Osteocyte (in vitro differentiated cells): ENCODE data around the gene FGF12. TPM values are rescaled to one million over a fixed set of nuclear protein-coding genes. Genes with fewer than 3 reads are reported as not detected.

Source experiments
- DNase-seq: peaks from one replicate; pipeline ENCODE4 v3.0.0; 2021; ENCODE audit warnings: mixed read lengths; ENCODE audit not compliant: unreplicated experiment; ENCODE audit errors: extremely low spot score
- H3K27ac Mint-ChIP-seq: one replicate; pipeline ENCODE4 v1.8.0; 2021; ENCODE audit warnings: mild to moderate bottlenecking, mixed read lengths; ENCODE audit not compliant: unreplicated experiment
- H3K27me3 Mint-ChIP-seq: one replicate; pipeline ENCODE4 v1.8.0; 2021; ENCODE audit warnings: mixed read lengths; ENCODE audit not compliant: unreplicated experiment
- H3K36me3 Mint-ChIP-seq: one replicate; pipeline ENCODE4 v1.8.0; 2021; ENCODE audit warnings: mixed read lengths; ENCODE audit not compliant: unreplicated experiment
- H3K4me1 Mint-ChIP-seq: one replicate; pipeline ENCODE4 v1.8.0; 2021; ENCODE audit warnings: mixed read lengths; ENCODE audit not compliant: unreplicated experiment
- H3K4me3 Mint-ChIP-seq: one replicate; pipeline ENCODE4 v1.8.0; 2021; ENCODE audit warnings: mild to moderate bottlenecking, moderate library complexity, mixed read lengths; ENCODE audit not compliant: unreplicated experiment
- H3K9me3 Mint-ChIP-seq: one replicate; pipeline ENCODE4 v1.8.0; 2021; ENCODE audit warnings: mixed read lengths; ENCODE audit not compliant: unreplicated experiment
- total RNA-seq: library from RNA; stranded (reverse); gene quantifications from 2 replicates; pipeline ENCODE4 v1.2.1, GENCODE V29; 2021
- TF ChIP-seq, protein P1 (sequence below): fragments of 200-600 bp; sonication (generic); IDR thresholded peaks from 2 replicates; pipeline ENCODE4 v1.5.0; 2021; ENCODE audit warnings: antibody characterized with exemption, mild to moderate bottlenecking, moderate library complexity

Gene FGF12
- total RNA-seq, 1 donor from 2014 or later, result not detected

DNA sequence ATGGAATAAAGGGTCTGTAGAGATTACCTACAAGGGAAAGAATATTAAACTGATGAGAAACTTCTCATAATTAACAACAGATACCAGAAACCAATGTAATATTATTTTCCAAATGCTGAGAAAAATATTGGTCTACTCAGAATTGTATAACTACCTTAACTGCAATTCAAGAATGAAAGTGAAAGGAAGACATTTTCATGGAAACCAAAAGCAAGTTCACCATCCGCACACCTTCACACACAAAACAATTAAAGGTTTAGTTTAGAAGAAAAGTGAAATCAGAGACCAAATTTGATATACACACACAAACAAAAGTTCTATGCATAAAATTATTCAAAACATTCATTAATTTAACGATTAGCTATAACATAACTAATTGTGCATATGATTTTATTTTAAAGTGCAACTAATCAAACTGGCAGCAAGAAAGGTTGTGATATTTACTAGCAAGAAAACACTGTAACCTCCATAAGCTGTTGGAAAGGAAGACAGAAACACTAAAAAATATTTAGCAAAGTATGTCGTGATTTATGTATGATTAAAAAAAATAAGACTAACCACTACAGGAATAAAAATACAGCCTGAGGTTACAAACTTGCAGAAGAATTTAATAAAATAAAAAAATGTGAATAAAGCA lies 395.5 kb downstream of the FGF12 start:
- TF ChIP-seq, protein P1, sequence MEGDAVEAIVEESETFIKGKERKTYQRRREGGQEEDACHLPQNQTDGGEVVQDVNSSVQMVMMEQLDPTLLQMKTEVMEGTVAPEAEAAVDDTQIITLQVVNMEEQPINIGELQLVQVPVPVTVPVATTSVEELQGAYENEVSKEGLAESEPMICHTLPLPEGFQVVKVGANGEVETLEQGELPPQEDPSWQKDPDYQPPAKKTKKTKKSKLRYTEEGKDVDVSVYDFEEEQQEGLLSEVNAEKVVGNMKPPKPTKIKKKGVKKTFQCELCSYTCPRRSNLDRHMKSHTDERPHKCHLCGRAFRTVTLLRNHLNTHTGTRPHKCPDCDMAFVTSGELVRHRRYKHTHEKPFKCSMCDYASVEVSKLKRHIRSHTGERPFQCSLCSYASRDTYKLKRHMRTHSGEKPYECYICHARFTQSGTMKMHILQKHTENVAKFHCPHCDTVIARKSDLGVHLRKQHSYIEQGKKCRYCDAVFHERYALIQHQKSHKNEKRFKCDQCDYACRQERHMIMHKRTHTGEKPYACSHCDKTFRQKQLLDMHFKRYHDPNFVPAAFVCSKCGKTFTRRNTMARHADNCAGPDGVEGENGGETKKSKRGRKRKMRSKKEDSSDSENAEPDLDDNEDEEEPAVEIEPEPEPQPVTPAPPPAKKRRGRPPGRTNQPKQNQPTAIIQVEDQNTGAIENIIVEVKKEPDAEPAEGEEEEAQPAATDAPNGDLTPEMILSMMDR, result no peak
- H3K27ac Mint-ChIP-seq, result no peak overlapping the region
- DNase-seq, result no peak
- no peaks in the 10 kb centered on the region for H3K27me3 Mint-ChIP-seq
- no peaks in the 10 kb centered on the region for H3K36me3 Mint-ChIP-seq
- H3K9me3 Mint-ChIP-seq, result no peaks in the 10 kb centered on the region
- H3K4me1 Mint-ChIP-seq, result no peaks in the 10 kb centered on the region
- no peak overlapping the region for H3K4me3 Mint-ChIP-seq

DNA sequence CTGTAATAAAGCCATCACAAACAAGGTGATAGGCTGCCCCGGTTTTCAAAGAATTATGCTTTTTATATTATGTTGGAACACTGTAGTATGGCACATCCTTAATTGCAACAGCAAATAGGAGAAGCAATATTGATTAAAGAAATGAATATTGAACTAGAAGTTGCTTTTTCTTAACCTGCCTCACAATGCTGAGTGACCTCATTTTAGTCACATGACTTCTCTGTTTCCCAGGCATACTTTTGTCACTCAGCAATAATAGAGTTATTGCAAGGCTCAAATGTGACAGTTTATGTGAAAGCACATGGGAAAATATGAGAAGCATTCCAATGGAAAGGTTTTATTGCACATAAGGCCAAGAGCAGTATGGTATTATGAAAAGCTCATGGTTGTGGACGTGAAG lies 400.7 kb downstream of the FGF12 start:
- Mint-ChIP-seq H3K4me3 (no peak overlapping the region), H3K27me3 (no peaks in the 10 kb centered on the region), H3K36me3 (no peaks in the 10 kb centered on the region), H3K27ac (no peak overlapping the region), H3K9me3 (peaks cover 6% of the 10 kb centered on the region), H3K4me1 (no peaks in the 10 kb centered on the region)
- no peak for DNase-seq
- TF ChIP-seq, protein P1, result no peak

DNA sequence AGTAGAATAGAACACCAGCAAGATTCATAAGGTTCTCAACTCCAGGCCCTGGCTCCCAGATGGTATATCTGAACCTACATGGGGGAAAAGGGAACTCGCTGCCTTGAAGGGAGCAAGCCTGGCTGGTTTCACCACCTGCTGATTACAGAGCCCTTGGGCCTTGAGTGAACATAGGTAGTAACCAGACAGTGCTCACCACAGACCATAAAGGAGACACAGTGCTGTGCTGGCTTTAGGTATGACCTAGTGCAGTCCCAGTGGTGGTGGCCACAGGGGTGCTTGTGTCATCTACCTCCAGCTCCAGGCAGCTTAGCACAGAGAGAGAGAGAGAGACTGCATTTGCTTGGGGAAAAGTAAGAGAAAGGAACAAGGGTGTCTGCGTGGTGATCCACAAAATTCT lies 409.8 kb downstream of the FGF12 start:
- Mint-ChIP-seq H3K4me3 (no peak overlapping the region), H3K9me3 (peaks cover 3% of the 10 kb centered on the region), H3K4me1 (no peaks in the 10 kb centered on the region), H3K27ac (no peak overlapping the region), H3K36me3 (no peaks in the 10 kb centered on the region), H3K27me3 (no peaks in the 10 kb centered on the region)
- no peak for DNase-seq
- TF ChIP-seq, protein P1, result no peak

DNA sequence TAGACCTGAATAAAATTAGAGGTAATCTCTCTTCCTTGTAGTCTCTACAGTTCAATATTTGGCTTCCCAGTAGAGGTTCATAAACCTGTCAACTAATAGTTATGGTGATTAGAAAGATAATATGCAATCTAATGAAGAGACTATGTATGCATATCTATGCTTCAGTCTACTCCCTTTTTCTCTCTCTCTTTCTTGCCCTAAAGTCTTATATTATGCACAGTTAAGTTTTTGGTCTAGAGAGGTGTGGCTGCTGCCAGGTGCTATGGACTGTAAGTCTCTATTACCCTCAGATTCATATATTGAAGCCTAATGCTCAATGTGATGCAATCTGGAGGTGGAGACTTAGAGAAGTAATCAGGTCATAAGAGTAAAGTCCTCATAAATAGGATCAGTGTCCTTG lies 413.7 kb downstream of the FGF12 start:
- DNase-seq, result no peak
- Mint-ChIP-seq H3K9me3 (no peaks in the 10 kb centered on the region), H3K36me3 (no peaks in the 10 kb centered on the region), H3K4me1 (no peaks in the 10 kb centered on the region), H3K27me3 (no peaks in the 10 kb centered on the region), H3K4me3 (no peak overlapping the region), H3K27ac (no peak overlapping the region)
- TF ChIP-seq, protein P1, result no peak

DNA sequence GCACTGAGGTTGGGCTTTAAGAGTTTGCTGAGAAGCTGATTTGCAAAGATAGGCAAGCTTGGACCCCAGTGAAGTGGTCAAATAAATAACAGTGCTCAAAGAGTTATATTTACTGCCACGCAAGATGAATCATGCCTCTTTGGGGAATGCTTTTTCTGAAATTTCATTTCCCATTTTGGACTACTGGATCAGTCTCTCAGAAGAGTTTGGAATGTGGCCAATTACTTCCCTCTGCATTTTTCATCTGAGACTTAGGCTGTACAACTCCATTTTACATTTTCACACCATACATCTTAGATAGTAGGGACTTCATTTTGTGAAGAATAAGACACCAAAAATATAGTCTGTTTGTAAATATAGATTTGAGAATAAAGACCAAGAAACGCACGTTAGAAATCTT lies 419.7 kb downstream of the FGF12 start:
- Mint-ChIP-seq H3K27ac (no peak overlapping the region), H3K4me1 (no peaks in the 10 kb centered on the region), H3K9me3 (no peaks in the 10 kb centered on the region)

More for the DNA sequence above, 419.7 kb downstream of the FGF12 start:
- Mint-ChIP-seq H3K4me3 (no peak overlapping the region), H3K36me3 (no peaks in the 10 kb centered on the region), H3K27me3 (no peaks in the 10 kb centered on the region)
- TF ChIP-seq, protein P1, result no peak
- no peak for DNase-seq
